Glutamatergic neuron (in vitro differentiated cells): ENCODE measurements around the gene ALKAL2. TPM values are rescaled to one million over a fixed set of nuclear protein-coding genes. Genes with fewer than 3 reads are reported as not detected.

Source experiments
- DNase-seq: peaks from one replicate; pipeline ENCODE4 v3.0.0; 2022
- H3K27ac Mint-ChIP-seq: one replicate; pipeline ENCODE4 v1.8.0; 2020; ENCODE audit warnings: mild to moderate bottlenecking, mixed read lengths, inconsistent platforms; ENCODE audit not compliant: unreplicated experiment
- H3K27me3 Mint-ChIP-seq: one replicate; pipeline ENCODE4 v1.8.0; 2020; ENCODE audit warnings: mild to moderate bottlenecking, moderate library complexity, mixed read lengths, inconsistent platforms; ENCODE audit not compliant: unreplicated experiment
- H3K36me3 Mint-ChIP-seq: one replicate; pipeline ENCODE4 v1.8.0; 2020; ENCODE audit warnings: mild to moderate bottlenecking, mixed read lengths, inconsistent platforms; ENCODE audit not compliant: unreplicated experiment
- H3K4me1 Mint-ChIP-seq: one replicate; pipeline ENCODE4 v1.8.0; 2020; ENCODE audit warnings: mild to moderate bottlenecking, low read depth, mixed read lengths, inconsistent platforms; ENCODE audit not compliant: unreplicated experiment
- H3K4me3 Mint-ChIP-seq: one replicate; pipeline ENCODE4 v1.8.0; 2020; ENCODE audit warnings: mild to moderate bottlenecking, mixed read lengths, inconsistent platforms; ENCODE audit not compliant: unreplicated experiment
- H3K9me3 Mint-ChIP-seq: one replicate; pipeline ENCODE4 v1.8.0; 2020; ENCODE audit warnings: mild to moderate bottlenecking, moderate library complexity, mixed read lengths, inconsistent platforms; ENCODE audit not compliant: unreplicated experiment
- CTCF ChIP-seq: fragments of 200-600 bp; sonication (generic); IDR thresholded peaks from one replicate; pipeline ENCODE4 v1.5.0; 2021; ENCODE audit not compliant: partially characterized antibody, unreplicated experiment
- total RNA-seq: library from RNA; stranded (reverse); fragmentation: NEBNext Ultra II Directional; extraction: Animal tissue kit (Norgen Biotek cat#: 25700); gene quantifications from one replicate; pipeline ENCODE4 v1.2.1, GENCODE V29; 2021; ENCODE audit not compliant: unreplicated experiment

The ALKAL2 gene
- total RNA-seq, 1 donor from 2014 or later: 1.0 TPM

GRCh38 chr2:309954-310510, 22.1 kb upstream of the ALKAL2 start:
- H3K27ac Mint-ChIP-seq: peak overlapping the region; percentile 57
- H3K36me3 Mint-ChIP-seq: no peaks in the 10 kb centered on the region
- H3K9me3 Mint-ChIP-seq: peaks cover 4% of the 10 kb centered on the region
- H3K27me3 Mint-ChIP-seq: peaks cover 2% of the 10 kb centered on the region
- H3K4me3 Mint-ChIP-seq: no peak overlapping the region
- DNase-seq: no peak
- H3K4me1 Mint-ChIP-seq: peaks cover 12% of the 10 kb centered on the region
- no peak for TF ChIP-seq CTCF

- peaks cover 2% of the 10 kb centered on the region for H3K27me3 Mint-ChIP-seq
- TF ChIP-seq CTCF: no peak
- peak overlapping the region; percentile 41 for H3K27ac Mint-ChIP-seq
These were observed 21.5 kb upstream of the ALKAL2 start for GRCh38 chr2:309148-309953.

GRCh38 chr2:305366-305765, 17.5 kb upstream of the ALKAL2 start:
- no peak for DNase-seq
- H3K9me3 Mint-ChIP-seq: peaks cover 7% of the 10 kb centered on the region
- TF ChIP-seq CTCF: no peak
- no peak overlapping the region for H3K4me3 Mint-ChIP-seq
- H3K27ac Mint-ChIP-seq: no peak overlapping the region
- H3K36me3 Mint-ChIP-seq: no peaks in the 10 kb centered on the region
- peaks cover 7% of the 10 kb centered on the region for H3K4me1 Mint-ChIP-seq
- no peaks in the 10 kb centered on the region for H3K27me3 Mint-ChIP-seq

More at GRCh38 chr2:309148-309953, 21.5 kb upstream of the ALKAL2 start:
- no peak for DNase-seq
- peak overlapping the region; percentile 14 for H3K4me3 Mint-ChIP-seq
- H3K9me3 Mint-ChIP-seq: peaks cover 4% of the 10 kb centered on the region
- no peaks in the 10 kb centered on the region for H3K36me3 Mint-ChIP-seq
- peaks cover 12% of the 10 kb centered on the region for H3K4me1 Mint-ChIP-seq

- Mint-ChIP-seq H3K27ac (no peak overlapping the region), H3K9me3 (peaks cover 2% of the 10 kb centered on the region), H3K4me1 (no peaks in the 10 kb centered on the region), H3K36me3 (peaks cover 10% of the 10 kb centered on the region), H3K27me3 (peaks cover 8% of the 10 kb centered on the region), H3K4me3 (no peak overlapping the region)
- no peak for TF ChIP-seq CTCF
- DNase-seq: no peak
These were observed 8.5 kb upstream of the ALKAL2 start for GRCh38 chr2:296354-296753.

- Mint-ChIP-seq H3K27me3 (peaks cover 8% of the 10 kb centered on the region), H3K4me1 (no peaks in the 10 kb centered on the region), H3K27ac (no peak overlapping the region), H3K9me3 (peaks cover 2% of the 10 kb centered on the region), H3K36me3 (peaks cover 10% of the 10 kb centered on the region), H3K4me3 (no peak overlapping the region)
- no peak for DNase-seq
- no peak for TF ChIP-seq CTCF
These were observed 7.2 kb upstream of the ALKAL2 start for GRCh38 chr2:295090-295489.
